ENCODE results near the gene FBXO11. TPM values are rescaled to one million over a fixed set of nuclear protein-coding genes. Genes with fewer than 3 reads are reported as not detected.

The FBXO11 gene
- 20.0 and 36.7 TPM in 2 replicates for total RNA-seq

DNA sequence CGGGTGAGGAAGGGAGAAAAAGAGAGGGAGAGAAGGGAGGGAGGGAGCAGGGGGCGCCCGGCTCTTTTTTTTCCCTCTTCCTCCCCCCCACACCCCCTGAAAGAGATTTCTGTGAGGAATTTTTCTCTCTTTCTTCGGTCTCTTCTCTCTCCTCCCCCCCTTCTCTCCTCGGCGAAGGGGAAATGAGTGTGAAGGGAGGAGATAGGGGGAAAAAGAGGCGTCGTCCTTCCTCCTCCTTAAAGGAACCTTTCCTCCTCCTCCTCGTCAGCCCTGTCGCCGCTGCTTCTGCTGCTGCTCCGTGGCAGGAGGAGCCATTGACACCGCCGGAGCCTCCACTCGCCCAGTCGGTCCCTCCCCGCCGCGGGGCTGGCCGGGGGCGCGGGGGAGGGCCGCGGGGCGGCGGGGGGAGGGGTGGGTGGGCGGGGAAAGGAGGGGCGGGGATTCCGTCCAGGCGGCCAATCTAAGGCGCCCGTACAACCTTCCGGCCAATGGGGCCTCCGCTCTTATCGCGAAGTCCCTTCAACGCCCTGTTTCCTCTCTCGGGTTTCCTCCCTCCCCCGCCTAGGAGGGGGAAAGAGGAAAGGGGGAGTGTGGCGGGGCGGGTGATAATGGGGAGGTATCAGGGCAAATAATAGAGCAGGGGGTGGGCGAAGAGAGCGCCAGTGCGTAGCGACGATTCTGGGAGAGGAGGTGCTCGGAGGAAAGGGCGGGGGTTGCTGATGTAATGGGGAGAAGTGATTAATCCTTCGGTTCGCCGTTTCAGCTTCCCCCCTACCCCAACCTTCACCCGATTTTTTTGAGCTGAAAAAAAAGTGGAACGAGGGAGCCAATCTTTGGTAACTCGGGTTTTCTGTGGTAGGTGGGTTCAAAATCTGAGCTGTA, at the start of gene FBXO11:
Gene FBXO11 (minus strand): TSS at position 342 of the 882 bp plus-strand sequence. CDS start 778 bp downstream, outside the sequence.
- peak; percentile 88 for DNase-seq (ENCODE audit: low read depth)
- TF ChIP-seq, protein P1, sequence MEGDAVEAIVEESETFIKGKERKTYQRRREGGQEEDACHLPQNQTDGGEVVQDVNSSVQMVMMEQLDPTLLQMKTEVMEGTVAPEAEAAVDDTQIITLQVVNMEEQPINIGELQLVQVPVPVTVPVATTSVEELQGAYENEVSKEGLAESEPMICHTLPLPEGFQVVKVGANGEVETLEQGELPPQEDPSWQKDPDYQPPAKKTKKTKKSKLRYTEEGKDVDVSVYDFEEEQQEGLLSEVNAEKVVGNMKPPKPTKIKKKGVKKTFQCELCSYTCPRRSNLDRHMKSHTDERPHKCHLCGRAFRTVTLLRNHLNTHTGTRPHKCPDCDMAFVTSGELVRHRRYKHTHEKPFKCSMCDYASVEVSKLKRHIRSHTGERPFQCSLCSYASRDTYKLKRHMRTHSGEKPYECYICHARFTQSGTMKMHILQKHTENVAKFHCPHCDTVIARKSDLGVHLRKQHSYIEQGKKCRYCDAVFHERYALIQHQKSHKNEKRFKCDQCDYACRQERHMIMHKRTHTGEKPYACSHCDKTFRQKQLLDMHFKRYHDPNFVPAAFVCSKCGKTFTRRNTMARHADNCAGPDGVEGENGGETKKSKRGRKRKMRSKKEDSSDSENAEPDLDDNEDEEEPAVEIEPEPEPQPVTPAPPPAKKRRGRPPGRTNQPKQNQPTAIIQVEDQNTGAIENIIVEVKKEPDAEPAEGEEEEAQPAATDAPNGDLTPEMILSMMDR (conservative IDR thresholded peaks at IDR 0.05; ENCODE audit: low read depth, low read length): peak; percentile 72
- peak within 1 kb of the TSS; percentile 89 for H3K4me3 ChIP-seq (ENCODE audit: low read depth, low read length)

DNA sequence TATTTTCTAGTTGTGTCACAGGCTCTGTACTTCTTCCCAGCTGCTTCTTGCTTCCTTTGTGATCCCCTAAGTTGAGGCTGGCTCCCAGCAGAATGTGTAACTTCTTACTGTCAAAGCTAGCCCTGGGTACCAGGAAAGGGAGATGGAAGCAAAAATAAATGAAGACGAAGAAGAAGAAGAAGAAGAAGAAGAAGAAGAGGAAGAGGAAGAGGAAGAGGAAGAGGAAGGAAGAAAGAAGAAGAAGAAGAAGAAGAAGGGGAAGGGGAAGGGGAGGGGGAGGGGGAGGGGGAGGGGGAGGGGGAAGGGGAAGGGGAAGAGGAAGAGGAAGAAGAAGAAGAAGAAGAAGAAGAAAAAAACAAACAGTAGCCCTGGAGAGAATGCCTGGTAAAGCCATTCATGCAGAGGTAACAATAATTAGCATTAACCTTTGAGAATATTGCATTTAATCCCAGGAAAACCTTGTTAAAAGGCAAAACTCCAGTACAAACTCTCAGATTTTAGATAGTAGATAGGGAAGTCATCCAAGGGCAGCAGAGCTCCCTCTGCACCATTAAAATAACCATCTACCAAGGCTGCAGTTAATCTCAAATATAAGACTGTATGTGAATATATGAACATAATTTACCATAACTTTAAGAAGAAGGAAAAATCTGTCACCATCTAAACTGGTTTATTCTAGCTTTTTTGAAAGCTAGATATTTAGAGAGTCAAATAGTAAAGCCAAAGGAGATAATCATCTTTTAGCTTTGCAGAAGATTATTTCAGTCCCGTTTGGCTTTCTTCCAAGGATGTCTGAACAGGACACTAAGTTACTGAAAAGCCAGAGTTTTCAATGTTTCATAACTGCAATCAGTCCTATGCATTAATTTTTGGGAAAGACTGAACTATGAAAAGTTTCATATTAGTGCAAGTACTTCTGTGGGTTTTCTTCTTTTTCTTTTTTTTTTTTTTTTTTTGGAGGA, 44.3 kb upstream of the FBXO11 start:
- no peak overlapping the region for H3K4me3 ChIP-seq (ENCODE audit: low read depth, low read length)
- TF ChIP-seq, protein P1 (conservative IDR thresholded peaks at IDR 0.05; ENCODE audit: low read depth, low read length): no peak
- DNase-seq (ENCODE audit: low read depth): no peak

DNA sequence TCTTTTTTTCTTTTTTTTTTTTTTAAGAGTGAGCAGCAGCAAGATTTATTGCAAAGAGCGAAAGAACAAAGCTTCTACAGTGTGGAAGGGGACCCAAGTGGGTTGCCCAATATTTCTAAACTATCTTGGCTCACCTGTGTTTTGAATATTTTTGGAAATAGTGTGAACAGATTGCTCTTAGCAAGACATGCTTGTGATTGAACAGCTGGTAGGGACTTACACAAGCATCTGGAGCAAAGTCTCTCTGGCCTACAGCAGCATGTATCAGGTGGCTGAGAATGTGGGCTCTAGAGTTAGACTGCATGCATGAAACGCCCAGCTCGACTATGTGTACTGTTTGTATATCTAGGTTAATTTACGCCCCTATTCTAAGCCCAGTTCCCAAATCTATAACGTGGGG, 40.3 kb upstream of the FBXO11 start:
- no peak overlapping the region for H3K4me3 ChIP-seq (ENCODE audit: low read depth, low read length)
- DNase-seq (ENCODE audit: low read depth): no peak
- TF ChIP-seq, protein P1 (conservative IDR thresholded peaks at IDR 0.05; ENCODE audit: low read depth, low read length): no peak

DNA sequence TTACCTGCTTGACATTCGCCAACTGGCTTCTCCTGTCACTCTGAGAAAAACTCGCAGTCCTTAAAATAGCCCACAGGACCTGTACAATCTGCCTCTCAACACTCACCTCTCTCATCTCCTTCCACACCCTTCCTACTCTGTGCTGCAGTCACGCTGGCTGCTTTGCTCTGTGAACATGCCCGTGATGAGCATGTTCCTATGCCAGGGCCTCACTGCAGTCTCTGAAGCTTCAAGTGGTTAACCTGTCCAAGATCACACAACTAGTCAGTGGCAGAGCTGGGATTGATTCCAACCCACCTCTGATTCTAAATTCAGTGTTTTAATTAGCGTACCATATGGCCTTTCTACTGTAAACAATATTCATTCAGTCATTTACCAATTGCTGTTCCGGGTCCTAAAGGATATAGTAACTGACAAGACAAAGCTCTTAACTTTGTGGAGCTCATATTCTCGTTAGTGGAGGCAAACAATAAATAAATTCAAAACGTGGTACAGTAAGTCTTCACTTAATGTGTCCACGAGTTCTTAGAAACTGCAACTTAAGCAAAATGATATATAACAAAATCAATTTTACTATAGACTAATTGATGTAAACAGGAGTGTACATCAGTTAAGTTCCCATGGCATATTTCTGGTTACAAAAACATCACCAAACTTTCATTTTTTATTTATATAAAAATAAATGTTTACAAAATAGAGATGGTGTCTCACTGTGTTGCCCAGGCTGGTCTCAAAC, 38.9 kb upstream of the FBXO11 start:
- TF ChIP-seq, protein P1 (conservative IDR thresholded peaks at IDR 0.05; ENCODE audit: low read depth, low read length): no peak
- DNase-seq (ENCODE audit: low read depth): no peak
- H3K4me3 ChIP-seq (ENCODE audit: low read depth, low read length): no peak overlapping the region

DNA sequence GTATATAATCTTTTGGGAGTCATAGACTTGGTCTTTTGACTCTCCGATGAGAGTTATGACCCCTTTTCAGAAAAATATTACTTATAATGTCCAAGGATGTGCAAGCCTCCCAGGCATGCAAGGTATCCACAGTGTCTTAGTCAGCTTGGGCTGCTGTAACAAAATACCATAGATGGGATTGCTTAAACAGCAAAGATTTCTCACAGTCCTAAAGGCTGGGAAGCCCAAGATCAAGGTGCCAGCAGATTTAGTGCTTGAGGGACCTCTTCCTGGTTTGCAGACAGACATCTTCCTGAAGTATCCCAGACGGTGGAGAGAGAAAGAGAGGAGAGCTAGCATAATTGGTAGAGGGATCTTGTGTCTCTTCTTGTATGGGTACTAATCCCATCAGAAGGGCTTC, 35.6 kb upstream of the FBXO11 start:
- TF ChIP-seq, protein P1 (conservative IDR thresholded peaks at IDR 0.05; ENCODE audit: low read depth, low read length): no peak
- H3K4me3 ChIP-seq (ENCODE audit: low read depth, low read length): no peak overlapping the region
- DNase-seq (ENCODE audit: low read depth): no peak

DNA sequence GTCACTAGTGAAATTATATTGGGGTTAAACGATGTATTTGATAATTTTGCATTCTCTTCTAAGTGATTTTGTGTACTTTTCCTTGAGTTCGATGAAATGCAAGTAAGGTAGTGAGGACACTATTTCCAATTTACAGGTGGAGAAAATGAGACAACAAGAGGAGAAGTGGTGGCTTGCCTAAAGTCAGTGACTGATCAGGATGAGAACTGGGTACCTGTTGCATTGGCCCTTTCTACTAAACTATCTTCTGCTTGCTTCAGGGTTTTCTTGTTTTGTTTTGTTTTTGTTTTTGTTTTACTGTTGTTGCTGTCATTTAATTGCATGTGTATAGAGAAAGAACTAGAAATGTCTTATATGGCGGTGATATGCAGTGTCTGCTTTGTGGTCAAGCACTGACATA, 31.4 kb upstream of the FBXO11 start:
- H3K4me3 ChIP-seq (ENCODE audit: low read depth, low read length): no peak overlapping the region
- TF ChIP-seq, protein P1 (conservative IDR thresholded peaks at IDR 0.05; ENCODE audit: low read depth, low read length): no peak
- DNase-seq (ENCODE audit: low read depth): no peak

Data from epithelial cell of proximal tubule (primary cell).